PC-9 (cell line): ENCODE results near the gene GCNT4.

Experiments used
- CTCF ChIP-seq: fragments of 200-600 bp; sonication (generic); conservative IDR thresholded peaks from 2 replicates; pipeline ENCODE4 v1.6.1; 2017; ENCODE audit warnings: mixed run types, antibody characterized with exemption, mild to moderate bottlenecking, moderate library complexity
- EZH2 ChIP-seq: fragments of 200-600 bp; sonication (generic); IDR thresholded peaks from 2 replicates; pipeline ENCODE4 v1.8.0; 2017; ENCODE audit warnings: antibody characterized with exemption, low read depth

DNA sequence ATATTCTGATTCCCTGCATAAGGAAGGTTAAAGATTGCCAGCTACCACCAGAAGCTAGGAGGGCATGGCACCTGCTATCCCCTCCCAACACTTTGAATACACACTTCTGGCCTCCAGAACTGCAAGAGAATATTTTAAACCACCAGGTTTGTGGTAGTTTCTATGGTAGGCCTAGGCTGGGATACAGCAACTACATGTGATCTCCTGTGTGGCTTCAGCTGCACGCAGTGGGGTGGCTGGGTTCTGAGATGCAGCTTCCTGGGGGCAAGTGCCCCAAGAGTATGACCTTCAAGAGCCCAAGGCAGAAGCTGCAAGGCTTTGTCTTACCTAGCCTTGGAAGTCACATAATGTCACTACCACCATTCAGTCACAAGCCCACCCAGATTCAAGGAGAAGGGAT, 39.6 kb downstream of the GCNT4 start:
- TF ChIP-seq CTCF (no peak), EZH2 (no peak)
